GM21717 (cell line): Measurements from ENCODE around the gene RRP1.
"Not testable (repeated sequence)": the region's sequence is repeated elsewhere in the genome, so short reads cannot be mapped to it uniquely, and the experiment has no call there.

Experiments used
- ATAC-seq: cut with Tn5 transposase; IDR thresholded peaks from one replicate; pipeline ENCODE4 v1.9.1; 2021; ENCODE audit warnings: mild to moderate bottlenecking, moderate library complexity; ENCODE audit not compliant: unreplicated experiment

The RRP1 gene

DNA sequence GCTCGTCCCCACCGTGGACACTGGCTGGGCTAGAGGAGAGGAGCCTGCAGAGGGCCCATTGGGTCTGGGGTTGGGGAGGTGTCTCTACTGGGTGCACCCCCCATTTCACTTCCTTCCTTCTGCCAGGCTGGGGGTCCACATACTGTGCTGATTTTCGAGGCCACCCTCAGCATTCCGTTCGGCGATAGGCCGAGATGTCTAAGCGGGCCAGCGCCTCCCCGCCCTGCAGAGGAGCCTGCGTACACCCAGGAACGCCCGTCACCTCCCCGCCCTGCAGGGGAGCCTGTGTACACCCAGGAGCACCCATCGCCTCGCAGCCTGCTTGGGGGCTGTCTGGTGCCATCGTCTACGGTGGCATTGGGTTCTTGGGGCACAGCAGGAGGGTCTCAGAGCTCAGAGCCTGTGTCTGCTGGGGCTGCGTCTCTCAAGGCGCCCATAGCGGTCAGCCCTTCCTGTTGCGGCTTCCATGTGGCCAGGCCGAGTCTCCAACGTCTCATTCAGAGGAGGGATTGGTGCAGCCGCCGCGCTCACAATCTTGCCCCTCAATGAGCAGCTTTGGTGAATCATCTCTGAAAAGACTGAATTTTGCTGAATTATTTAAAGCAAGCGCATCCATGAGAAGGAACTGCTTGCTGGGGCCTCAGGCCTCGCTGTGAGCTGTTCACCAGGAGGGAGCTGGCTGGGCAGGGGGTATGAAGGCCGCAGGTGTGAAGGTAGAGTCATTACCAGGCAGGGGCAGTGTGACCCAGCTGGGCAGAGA is 44.9 kb downstream of the RRP1 start:
- ATAC-seq: no peak

DNA sequence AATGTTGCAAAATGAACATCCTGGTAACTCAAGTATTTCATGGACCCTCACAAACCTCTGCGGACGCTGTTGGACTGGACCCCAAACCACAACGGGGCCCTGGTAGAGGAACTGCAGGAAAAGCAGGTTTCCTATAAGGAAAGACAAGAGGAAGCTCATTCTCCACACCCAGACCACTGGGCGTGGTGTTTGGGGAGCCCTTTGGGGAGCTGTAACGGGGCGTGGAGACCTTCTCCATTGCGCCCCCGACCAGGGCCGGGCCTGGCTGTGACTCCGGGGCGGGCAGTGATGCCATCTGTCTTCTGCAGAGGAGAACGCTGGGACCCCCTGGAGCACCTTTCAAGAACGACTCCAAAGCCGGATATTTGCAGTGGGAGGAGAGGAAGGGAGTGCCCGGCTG is 45.7 kb downstream of the RRP1 start:
- no peak for ATAC-seq

- no peak for ATAC-seq
These were observed 46.5 kb downstream of the RRP1 start for GRCh38 chr21:43835861-43836260.

- ATAC-seq: no peak
These were observed 47.2 kb downstream of the RRP1 start for GRCh38 chr21:43836616-43837015.

GRCh38 chr21:43840259-43840658 is 50.9 kb downstream of the RRP1 start:
- ATAC-seq: no peak

DNA sequence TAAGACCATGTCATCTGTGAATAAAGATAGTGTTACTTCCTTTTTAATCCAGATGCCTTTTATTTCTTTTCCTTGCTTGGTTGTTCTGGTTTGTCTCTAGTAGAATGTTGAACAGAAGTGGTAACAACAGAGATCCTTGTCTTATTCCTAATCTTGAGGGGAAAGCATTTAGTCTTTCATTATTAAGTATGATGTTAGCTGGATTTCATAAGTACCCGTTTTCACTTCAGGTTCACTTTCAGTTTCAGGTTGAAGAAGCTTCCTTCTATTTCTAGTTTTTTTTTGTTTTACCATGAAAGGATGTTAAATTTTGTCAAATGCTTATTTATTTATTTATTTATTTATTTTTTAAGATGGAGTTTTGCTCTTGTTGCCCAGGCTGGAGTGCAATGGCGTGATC is 53.4 kb downstream of the RRP1 start:
- no peak for ATAC-seq

GRCh38 chr21:43844906-43845305 is 55.5 kb downstream of the RRP1 start:
- ATAC-seq: not testable (repeated sequence)

GRCh38 chr21:43845386-43845785 is 56.0 kb downstream of the RRP1 start:
- ATAC-seq: no peak

GRCh38 chr21:43846430-43846829 is 57.1 kb downstream of the RRP1 start:
- ATAC-seq: no peak

- ATAC-seq: no peak
These were observed 57.9 kb downstream of the RRP1 start for GRCh38 chr21:43847301-43847700.

DNA sequence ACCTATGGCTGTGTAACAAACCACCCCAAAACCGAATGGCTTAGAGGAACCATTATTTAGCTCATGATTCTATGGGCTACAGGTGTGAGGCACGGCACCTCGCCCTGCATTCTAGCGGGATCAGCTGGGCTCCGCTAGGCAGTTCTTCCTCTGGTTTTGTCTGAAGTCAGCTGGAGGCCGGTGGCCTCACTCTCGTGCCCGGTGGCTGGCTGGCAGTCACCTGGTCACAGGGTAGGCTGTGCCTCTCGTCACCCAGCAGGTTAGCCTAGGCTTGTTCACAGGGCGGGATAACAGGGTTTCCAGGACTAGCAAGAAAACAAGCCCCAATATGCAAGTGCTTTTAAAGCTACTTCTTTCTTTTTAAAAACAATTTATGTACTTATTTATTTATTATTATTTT is 59.4 kb downstream of the RRP1 start:
- no peak for ATAC-seq

DNA sequence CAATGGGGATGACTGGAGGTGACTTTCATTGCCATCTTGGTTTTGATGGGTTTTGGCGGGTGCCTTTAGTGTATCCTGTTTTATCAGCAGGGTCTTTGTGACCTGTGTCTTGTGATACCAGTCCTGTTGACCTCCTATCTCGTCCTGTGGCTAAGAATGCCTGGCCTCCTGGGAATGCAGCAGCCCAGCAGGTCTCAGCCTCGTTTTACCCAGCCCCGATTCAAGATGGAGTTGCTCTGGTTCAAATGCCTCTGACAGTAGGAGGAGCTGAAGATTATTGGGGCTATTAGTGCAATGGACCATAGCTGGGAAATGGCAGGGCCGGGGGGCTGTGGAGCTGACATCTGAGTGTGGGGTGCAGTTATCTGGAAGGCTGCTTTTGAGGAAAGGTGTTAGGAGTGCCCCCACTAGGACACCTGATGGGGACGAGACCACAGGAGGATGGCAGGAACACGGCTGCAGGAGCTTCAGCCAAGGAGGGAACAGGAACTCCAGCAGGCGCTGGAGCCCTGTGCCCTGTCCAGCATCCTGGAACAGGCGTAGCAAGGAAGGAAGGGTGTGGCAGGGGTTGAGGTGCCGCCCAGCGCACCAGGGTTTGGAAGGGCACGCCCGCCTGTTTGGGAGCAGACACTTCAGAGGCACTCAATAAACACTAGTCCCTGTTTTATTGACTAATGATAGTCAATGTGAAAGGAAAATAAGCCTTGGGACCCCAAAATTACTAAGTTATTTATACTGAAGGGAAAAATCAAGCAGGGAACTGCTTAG is 60.3 kb downstream of the RRP1 start:
- ATAC-seq: no peak

DNA sequence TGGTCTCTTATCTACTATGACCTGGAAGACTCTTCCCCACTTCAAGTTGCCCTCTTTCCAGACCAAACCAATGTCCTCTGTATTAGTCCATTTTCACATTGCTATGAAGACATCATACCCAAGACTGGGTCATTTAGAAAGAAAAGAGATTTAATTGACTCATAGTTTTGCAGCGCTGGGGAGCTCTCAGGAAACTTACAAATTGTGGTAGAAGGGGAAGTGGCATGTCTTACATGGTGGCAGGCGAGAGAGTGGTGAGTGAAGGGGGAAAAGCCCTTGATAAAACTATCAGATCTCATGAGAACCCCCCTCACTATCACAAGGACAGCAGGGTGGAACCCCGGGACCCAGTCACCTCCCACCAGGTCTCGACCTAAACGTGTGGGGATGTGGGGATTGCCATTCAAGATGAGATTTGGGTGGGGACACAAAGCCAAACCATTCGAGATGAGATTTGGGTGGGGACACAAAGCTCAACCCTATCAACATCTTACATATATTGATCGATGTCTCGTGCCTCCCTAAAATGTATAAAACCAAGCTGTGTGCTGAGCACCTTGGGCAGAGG is 61.4 kb downstream of the RRP1 start:
- ATAC-seq: no peak

GRCh38 chr21:43851593-43851992 is 62.2 kb downstream of the RRP1 start:
- no peak for ATAC-seq

DNA sequence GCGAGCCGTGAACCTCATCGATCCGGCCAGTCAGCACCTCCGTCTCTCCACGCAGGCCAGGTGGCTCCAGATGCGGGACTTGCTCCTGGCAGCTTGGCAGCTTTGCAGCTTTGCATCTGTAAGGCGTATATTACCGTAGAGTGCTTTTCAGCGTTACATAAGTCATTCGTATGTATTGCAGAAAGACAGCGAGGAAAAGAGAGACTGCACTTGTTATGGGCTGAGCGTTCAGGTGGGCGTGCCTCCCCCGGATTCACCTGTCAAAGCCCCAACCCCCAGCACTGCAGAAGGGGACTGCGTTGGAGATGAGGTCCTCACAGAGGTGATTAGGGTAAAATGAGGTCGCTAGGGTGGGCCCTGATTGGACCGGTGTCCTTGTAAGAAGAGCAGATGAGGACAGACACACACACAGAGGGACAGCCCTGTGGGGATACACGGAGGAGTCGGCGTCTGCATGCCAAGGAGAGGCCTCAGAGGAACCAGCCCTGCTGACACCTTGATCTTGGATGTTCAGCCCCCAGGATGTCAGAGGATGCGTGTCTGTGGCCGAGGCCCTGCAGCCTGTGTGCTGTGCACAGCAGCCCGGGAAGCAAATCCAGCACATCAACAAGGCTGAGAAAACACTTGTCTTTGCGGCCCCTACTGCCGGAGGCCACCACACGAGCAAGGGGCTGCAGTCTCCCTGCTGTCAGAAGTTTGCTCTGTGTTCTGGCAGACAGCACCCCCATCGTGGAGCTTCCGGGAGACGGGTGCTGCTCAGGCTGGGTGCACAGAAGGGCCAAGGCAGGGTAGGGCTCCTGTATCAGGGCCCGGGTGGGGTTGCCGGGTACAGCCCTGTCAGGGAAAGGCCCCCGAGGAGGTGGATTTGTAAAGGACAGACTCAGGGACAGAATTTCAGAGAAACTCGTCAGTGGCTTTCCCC is 64.7 kb downstream of the RRP1 start:
- ATAC-seq: peak; percentile 14
